GM23338 (cell line): ENCODE measurements around the gene PCYT1A.
A peak's percentile ranks its signal among the peaks of the same experiment; 100 is the strongest.

Experiments
- EZH2 ChIP-seq: fragments of 200-600 bp; sonication (generic); IDR thresholded peaks from one replicate; pipeline ENCODE4 v1.8.0; 2017; ENCODE audit warnings: antibody characterized with exemption, mild to moderate bottlenecking, low read depth; ENCODE audit not compliant: unreplicated experiment
- NANOG ChIP-seq: IDR thresholded peaks from 2 replicates; pipeline ENCODE4 v1.6.1; 2016; ENCODE audit warnings: antibody characterized with exemption, borderline replicate concordance
- POLR2AphosphoS5 ChIP-seq: IDR thresholded peaks from 2 replicates; pipeline ENCODE4 v1.6.1; 2016; ENCODE audit warnings: antibody characterized with exemption, low read depth
- ZNF114 ChIP-seq: fragments of 250-450 bp; sonication (Bioruptor Pico); IDR thresholded peaks from 2 replicates; pipeline ENCODE4 v1.5.0; 2020; ENCODE audit warnings: mild to moderate bottlenecking, moderate library complexity
- TF ChIP-seq, protein P1 (sequence below), 2 experiments: fragments of 200-600 bp in 1 of 2; sonication (generic) in 1 of 2; conservative IDR thresholded peaks; 2 replicates each; pipeline versions ENCODE4 v1.5.1 to v1.6.1; 2016 to 2017; ENCODE audit warnings: antibody characterized with exemption in 2 of 2, low read depth in 2 of 2, mild to moderate bottlenecking in 2 of 2, moderate library complexity in 1 of 2
- TF ChIP-seq, protein P2 (sequence below): IDR thresholded peaks from 2 replicates; pipeline ENCODE4 v1.6.1; 2016; ENCODE audit warnings: antibody characterized with exemption
- TF ChIP-seq, protein P3 (sequence below): IDR thresholded peaks from one replicate; pipeline ENCODE4 v1.6.1; 2018; ENCODE audit warnings: antibody characterized with exemption; ENCODE audit not compliant: unreplicated experiment

DNA sequence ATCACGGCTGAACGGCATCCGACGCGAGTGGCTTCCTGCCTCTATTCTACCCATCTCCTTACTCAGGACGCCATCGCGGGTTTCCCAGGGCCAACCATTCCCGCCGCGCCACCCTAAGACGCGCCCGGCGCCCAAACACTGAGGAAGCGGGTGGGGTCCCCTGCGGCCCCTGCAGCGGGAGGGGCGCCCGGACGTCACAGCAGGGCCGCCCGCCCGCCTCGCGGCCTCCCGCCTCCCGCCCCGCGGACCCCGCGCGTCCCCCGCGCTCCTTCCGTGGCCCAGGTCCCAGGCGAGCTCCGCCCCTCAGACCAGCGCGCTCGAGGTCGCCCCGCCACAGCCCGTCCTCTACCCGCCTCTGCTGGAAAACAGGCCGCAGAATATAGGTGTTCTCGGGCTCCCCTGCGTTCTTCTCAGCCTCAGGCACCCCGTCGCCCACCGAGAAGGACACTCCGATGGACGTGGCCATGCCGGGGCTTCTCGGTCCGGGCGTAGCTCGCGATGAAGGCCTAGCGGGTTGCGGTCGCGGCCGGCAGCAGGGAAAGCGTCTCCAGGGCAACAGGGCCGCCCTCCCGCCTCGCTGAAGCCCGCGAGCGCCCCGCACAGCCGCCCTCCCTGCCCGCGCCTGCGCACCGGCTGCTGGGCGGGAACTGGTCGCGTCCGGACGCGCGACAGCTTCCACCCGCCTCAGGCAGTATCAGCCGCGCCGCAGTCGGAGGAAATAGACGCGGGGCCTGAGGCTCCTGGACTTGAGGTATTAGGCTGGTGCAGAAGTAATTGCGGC is 30.4 kb upstream of the PCYT1A start, which contains the start of gene DYNLT2B:
- TF ChIP-seq, protein P1, sequence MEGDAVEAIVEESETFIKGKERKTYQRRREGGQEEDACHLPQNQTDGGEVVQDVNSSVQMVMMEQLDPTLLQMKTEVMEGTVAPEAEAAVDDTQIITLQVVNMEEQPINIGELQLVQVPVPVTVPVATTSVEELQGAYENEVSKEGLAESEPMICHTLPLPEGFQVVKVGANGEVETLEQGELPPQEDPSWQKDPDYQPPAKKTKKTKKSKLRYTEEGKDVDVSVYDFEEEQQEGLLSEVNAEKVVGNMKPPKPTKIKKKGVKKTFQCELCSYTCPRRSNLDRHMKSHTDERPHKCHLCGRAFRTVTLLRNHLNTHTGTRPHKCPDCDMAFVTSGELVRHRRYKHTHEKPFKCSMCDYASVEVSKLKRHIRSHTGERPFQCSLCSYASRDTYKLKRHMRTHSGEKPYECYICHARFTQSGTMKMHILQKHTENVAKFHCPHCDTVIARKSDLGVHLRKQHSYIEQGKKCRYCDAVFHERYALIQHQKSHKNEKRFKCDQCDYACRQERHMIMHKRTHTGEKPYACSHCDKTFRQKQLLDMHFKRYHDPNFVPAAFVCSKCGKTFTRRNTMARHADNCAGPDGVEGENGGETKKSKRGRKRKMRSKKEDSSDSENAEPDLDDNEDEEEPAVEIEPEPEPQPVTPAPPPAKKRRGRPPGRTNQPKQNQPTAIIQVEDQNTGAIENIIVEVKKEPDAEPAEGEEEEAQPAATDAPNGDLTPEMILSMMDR (conservative IDR thresholded peaks at IDR 0.05; ENCODE audit: low read depth in 2 of 2), result 0 out of 4 replicates have a peak, but pooled peaks of 1 of the 2 experiments have one; percentile 17
- TF ChIP-seq POLR2AphosphoS5, result peak; percentile 88
- TF ChIP-seq, protein P2, sequence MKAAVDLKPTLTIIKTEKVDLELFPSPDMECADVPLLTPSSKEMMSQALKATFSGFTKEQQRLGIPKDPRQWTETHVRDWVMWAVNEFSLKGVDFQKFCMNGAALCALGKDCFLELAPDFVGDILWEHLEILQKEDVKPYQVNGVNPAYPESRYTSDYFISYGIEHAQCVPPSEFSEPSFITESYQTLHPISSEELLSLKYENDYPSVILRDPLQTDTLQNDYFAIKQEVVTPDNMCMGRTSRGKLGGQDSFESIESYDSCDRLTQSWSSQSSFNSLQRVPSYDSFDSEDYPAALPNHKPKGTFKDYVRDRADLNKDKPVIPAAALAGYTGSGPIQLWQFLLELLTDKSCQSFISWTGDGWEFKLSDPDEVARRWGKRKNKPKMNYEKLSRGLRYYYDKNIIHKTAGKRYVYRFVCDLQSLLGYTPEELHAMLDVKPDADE, result no peak
- no peak for TF ChIP-seq ZNF114 (CRISPR knock-in tag)
- TF ChIP-seq, protein P3, sequence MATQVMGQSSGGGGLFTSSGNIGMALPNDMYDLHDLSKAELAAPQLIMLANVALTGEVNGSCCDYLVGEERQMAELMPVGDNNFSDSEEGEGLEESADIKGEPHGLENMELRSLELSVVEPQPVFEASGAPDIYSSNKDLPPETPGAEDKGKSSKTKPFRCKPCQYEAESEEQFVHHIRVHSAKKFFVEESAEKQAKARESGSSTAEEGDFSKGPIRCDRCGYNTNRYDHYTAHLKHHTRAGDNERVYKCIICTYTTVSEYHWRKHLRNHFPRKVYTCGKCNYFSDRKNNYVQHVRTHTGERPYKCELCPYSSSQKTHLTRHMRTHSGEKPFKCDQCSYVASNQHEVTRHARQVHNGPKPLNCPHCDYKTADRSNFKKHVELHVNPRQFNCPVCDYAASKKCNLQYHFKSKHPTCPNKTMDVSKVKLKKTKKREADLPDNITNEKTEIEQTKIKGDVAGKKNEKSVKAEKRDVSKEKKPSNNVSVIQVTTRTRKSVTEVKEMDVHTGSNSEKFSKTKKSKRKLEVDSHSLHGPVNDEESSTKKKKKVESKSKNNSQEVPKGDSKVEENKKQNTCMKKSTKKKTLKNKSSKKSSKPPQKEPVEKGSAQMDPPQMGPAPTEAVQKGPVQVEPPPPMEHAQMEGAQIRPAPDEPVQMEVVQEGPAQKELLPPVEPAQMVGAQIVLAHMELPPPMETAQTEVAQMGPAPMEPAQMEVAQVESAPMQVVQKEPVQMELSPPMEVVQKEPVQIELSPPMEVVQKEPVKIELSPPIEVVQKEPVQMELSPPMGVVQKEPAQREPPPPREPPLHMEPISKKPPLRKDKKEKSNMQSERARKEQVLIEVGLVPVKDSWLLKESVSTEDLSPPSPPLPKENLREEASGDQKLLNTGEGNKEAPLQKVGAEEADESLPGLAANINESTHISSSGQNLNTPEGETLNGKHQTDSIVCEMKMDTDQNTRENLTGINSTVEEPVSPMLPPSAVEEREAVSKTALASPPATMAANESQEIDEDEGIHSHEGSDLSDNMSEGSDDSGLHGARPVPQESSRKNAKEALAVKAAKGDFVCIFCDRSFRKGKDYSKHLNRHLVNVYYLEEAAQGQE, result no peak
- TF ChIP-seq EZH2, result no peak
- no peak for TF ChIP-seq NANOG
